Central memory CD4-positive, alpha-beta T cell (primary cell): ENCODE data around the gene AP1B1.

Source experiments
- DNase-seq: peaks from one replicate; pipeline ENCODE4 v3.0.0; 2022

AP1B1 gene

DNA sequence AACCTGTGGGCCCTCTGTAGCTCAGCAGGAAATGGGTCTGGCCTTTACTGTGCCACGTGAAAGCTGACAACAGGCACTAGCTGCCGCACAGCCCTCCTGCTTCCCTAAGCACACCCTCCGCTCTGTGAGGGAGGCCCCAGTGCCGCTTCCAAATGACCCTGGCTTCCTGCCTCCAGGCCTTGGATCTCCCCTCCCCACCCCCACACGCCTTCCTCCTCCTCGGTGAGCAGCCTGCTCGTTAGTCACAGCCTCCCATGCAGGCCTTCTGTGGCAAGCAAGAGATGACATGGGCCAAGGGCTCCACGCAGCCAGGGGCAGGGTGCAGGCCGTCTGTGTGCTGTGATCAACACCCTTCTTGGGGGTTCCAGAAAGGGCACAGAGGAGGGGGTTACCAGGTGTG lies 57.6 kb downstream of the AP1B1 start:
- DNase-seq, result no peak

DNA sequence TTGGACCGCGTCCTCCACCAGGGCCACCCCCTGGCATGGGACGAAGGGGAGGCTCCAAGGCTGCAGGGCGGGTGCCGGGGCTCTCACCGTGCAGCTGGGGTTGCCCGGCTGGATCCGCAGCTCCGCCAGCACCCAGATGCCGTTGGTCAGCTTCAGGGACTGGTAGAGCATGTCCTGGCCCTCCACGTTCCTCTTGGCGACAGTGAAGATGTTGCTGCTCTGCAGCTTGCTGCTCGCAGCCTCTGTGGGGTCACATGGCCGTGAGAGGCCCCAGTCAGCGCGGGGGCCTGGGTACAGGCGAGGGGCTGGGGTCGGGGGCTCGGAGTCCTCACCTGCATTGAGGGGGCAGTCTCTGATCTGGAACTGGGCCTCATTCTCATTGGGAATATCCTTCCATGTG lies 58.1 kb downstream of the AP1B1 start:
- DNase-seq, result no peak

DNA sequence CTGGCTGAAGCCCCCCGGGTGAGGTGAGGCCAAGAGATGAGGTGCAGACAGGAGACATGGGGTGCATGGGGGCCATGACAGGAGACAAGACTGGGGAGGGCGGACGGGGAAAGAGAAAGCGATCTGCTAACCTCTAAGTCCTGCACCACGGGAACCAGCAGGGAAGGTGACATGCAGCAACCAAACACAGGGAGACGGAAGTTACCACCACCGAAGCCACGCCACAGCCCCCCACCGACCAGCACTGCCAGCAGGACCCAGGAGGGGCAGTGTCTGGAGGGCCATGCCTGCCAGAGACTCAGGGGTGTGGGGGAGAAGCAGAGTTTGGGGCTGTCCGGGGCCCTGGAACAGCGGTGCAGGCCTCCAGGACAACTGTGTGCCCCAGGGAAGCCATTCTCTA lies 58.8 kb downstream of the AP1B1 start:
- DNase-seq, result no peak

DNA sequence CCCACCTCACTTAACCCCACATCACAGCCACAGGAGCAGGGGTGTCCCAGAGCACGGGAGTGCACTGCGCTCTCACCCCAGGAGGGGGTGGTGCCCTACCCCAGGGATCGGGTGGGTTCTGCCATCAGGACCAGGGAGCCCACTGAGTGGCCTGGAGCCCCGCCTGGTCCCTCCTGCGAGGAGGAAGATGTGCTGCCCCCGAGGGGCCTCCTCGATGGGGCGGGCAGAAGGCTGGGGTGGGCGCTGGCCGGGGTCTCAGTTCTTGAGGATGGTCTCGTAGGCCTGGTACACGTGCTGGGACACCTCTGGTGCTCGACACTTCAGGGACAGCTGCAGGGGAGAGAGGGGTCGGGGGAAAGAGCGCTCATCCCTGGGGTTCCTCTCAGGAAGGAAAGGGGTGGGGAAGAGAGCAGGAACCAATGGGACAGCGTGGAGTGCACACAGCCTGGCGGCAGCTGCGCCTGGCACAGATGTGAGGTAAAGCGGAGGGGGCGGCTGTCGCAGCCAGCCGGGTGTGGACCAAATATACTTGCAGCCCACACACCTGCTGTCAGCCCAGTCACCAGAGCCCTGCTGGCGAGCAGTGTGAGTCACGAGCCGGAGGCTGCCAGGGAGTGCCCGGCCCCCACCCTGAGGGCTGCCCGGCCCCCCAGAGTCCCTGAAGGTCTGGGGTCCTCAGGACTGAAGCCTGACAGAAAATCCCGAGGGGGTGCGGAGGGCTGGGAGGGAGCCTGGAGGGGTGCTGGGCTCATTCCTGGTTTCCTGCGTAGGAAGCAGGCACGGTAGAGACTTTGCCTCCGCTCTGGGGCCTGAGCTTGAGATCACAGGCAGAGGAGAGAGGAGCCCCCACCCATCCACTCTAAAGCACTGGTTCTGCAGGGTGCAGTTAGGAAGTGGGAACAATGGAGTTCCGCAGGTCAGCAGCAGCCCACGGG lies 59.5 kb downstream of the AP1B1 start:
- DNase-seq, result no peak

DNA sequence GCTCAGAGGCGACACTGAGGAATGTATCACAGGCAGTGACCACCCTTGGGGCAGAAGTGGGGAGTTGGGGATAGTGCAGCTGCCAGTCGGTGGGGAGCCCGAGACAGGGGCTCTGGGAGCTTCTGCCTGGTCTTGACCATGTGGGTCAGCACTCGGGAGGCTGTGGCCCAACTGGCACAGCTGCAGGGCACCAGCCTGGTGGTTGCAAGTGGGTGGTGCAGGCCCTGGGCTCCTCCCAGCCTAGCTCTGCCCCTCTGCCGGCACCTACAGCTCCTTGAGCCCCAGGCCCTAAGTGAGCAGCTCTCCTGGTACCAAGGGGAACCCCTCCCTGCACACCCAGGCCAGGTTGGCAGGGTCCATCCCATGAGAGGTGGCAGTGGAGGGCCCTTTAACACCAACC lies 60.3 kb downstream of the AP1B1 start:
- no peak for DNase-seq

DNA sequence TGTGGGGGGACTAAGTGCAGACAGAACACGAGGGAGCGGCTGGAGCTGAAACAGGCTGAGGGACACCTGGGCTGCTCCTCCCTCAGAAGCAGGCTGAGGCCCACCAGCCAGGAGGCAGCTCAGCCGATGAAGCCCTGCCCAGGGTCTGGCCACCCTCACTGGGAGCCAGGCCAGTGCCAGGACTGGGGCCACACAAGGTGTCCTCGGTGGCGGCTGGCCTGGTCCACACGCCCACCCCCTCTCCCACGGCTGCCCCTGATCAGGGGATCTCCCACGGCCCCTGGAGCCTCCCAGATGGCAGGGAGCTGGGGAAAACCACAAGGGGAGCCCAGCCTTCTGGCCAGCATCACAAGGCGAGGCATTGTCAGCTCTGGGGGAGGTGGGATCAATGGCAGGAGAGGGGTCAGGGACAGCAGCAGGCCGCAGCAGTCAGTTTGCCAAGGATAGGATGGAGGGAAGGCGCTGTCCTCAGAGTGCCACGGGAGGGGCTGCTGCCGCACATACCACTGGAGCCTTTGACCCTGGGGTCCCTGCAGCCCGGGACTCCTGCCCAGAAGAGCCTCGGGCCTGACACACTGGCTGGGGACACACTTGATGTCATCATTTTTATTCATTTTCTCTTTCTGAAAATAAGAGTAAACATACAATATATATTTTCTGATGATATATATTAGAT lies 61.1 kb downstream of the AP1B1 start:
- DNase-seq, result no peak

DNA sequence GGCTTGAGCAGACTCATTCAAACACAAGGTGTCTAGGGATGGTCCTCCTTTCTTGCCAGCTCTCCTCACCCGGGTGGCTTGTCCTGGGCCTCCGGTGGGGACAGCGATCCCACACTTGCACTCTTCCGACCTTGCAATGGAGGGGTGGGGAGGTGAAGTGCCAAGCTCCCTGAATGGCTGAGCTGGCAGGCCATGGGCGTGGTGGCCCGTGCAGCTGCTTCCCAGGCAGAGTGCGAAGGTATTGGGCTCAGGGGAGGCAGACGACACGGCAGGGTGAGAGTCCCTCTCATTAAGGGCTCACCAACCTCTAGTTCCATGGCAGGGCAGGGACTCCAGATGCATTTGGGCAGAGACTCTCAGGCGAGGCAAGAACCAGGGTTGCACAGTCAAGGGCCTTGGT lies 61.9 kb downstream of the AP1B1 start:
- DNase-seq, result no peak

DNA sequence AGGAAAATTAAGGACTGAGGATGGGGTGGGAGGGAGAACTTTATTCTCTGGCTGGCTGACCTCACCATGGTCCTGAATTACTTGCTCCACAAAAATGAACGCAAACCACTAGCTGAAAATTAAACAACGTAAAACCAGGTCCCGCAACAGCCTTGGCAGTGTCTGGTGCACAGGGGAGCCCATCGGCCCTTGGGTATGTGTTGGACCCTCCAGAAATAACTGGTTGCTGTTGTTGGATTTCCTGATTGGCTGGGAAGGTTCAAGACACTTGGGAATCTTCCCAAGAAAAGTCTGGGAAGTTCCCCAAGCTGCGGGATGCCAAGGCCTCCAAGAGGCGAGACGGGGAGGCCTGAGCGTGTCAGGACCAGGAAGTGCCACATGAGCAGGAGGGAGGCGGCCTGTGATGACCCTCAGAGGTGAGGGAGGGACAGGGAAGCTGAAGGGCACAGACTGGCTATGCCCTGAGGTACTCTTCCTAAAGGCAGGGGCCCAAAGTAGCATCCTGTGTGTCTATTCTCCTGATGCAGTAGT lies 62.5 kb downstream of the AP1B1 start:
- no peak for DNase-seq

DNA sequence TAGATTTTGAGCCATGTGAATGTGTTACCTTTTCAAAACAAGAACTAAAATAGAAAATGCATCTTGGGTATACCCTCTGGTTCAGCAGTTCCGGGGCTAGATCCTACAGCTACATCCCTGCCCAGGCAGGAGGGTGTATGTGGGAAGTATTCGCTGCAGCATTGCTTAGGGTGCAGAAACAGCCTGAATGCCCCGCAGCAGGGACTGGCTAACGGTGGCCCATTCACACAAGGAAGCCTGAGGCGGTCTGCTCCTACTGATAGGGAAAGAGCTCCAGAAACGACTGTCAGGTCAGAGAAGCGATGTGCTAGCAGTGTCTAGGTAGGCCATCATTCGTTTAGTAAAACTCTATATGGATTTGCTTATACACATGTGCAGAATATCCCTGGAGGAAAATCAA lies 63.0 kb downstream of the AP1B1 start:
- no peak for DNase-seq

DNA sequence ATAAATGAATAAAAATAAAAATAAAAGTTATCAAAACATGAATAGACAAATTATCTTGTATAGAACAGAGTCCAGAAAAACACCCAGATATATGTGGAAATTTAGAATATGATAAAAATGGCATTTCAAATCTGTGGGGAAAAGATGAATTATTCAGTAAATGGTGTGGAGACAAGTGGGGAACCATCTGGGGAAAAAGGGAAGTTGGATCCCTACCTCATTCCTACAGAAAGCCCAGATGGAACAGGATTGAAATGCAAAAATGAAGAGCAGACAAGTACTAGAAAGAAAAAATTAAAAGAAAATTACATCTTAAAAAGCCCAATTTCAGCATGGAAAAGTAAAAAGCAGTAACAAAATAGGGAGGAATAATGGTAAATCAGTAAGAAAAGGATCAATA lies 64.7 kb downstream of the AP1B1 start:
- DNase-seq, result no peak

DNA sequence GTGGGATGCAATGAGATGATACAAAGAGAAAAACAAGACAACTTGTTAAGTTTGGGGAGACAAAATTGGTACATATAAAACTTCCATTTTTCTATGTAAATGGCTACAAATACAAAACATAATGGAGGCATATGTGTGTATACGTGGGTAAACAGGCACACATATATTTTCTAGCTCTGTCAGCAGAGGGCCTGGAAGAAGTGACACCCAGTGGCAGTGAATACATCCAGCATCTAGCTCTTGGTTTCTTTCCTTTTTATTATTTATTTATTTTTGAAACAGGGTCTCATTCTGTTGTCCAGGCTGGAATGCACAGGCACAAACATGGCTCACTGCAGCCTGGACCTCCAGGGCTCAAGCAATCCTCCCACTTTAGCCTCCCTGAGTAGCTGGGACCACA lies 67.8 kb downstream of the AP1B1 start:
- no peak for DNase-seq

DNA sequence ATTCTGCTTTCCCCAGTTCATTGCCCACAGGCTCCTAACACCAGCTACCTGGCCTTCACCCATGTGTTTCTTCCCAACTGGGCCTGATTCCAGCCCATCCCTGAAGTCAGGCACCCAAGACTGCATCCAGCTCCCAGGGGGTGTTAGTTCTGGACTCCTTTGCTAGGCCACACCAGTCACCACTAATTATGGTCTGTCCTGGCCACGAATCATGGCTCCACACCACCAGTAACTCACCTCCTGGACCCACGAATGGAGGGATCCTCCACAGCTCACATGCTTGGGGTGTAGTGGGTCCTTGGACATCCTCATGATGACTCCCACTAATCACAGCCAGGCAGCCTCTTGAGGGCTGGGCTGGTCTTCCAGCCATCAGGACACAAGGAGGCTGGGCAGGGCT lies 69.3 kb downstream of the AP1B1 start:
- DNase-seq, result no peak

DNA sequence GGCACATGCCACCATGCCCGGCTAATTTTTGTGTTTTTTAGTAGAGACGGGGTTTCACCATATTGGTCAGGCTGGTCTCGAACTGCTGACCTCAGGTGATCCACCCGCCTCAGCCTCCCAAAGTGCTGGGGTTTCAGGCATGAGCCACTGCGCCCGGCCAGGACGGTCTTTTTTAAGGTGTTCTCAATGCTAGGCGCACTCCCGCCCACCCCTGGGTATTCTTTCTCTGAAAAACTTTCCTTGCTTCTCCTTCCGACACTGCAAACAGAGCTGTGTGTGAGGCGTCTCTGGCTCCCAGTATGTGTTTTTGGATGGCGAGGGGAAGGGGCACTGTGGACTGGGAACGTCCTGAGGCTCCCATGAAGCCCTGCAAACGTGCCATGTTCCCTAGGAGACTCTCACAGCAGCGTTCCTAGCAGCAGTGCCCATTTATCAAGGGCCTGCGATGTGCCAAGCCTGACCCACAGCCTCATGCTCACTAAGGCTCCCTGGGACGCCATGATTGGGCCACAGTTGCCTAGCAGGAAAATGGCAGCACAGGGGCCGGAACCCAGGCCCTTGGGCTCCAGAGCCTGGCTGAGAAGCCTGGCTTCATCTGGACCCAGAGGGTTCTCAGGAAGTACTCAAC lies 70.4 kb downstream of the AP1B1 start:
- no peak for DNase-seq

DNA sequence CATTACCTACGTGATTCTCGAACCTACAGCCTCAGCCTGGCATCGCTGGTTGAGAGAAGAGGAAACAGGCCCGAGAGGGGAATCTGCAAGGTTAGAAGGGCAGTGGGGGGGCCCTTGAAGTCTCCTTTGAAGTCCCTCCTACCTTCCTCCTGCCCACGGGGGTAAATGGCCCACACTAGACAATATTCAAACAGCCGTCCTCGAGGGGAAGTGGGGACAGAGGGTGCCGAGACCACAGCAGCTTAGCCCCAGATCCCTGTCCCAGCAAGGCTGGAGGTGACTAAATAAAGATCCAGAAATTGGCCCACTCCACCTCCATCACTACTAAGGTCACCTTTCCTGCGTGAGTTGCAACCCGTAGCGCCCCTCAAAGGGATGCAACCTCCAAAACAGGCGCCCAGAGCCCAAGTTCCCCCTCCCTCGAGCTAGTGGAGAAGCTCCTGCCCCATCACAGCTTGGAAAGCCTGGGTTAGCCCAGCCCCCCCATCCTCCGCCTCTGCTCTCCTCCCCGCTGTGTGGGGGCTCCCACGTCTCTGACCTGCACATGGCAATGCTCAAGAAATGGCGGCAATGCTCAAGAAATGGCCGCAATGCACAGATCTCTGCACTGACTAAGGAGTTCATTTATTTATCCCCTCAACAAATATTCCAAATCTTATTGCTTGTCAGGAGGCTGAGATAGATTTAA lies 72.1 kb downstream of the AP1B1 start:
- no peak for DNase-seq

DNA sequence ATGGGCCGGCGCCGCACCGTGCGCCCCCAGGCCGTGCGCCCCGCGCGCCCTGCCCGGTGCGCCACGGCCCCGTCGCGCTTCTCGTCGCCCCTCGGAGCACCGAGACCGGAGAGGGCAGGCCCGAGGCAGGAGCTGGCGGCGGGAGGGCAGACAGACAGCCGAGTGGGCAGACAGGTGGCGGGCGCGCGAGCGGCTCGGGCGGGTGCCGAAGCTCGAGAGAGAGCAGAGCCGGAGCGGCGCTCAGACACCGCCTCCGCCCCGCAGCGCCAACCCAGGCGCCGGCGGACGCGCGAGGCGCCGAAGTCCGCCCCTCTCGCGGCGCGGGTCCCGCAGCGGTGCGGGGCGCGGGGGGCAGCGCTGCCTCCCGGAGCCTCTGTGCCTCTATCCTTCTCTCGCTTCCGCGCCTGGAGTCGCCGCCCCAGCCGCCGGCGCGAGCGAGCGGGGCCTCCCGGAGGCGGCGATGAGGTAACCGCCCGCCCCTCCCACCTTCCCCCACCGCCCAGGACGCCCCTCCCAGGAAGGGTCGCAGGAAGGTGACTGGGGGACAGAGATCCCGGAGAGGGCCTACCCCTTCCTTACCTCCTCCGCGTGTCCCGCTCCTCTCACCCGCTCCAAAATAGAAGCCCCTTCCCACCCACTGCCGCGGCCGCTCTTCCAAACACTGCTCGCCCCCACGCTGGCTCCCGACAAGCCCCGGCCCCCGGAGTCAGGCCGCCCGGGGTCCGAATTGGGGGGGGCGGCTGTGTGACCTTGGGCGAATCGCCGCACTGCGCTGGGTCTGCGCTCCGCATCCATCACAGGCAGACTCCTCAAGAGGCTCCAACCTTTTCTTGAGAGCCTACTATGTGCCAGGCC lies 72.9 kb downstream of the AP1B1 start, which contains the start of gene RASL10A:
Gene RASL10A, minus strand, starts transcription at position 412 of the 855 bp plus-strand sequence. CDS start 451 bp downstream, outside the sequence.
- DNase-seq, result no peak

DNA sequence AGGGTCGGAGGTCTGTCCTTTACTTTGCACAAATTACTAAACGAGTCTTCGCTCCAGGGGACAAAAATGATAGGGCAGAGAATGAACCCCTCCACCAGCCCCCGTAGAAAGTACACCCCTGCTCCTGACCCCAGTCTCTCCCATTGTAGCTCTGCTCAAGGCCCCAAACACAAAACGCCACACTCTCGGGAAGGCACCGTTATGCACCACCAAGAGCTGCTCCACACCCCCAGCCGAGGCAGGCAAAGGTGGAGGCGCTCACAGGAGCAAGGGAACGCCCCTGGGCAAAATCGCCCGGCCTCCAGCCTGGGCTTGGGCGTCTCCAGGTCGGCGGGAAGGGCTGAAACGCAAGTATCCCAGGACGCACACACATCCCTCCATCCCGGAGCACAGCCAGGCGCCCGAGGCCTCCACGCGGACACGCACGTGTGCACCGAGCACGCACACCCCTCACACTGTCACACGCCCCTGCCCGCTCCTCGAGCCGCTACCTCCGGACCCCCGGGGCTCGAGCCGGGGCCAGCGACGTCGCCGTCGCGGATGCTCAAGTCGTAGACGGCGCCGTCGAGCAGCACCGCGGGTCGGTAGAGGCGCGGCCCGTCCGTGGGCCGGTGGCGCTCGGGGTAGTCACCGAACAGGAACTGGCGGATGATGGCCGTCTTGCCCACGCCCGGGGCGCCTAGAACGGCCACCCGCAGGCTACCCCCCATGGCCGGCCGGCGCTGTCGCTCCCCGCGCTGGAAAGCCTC lies 73.7 kb downstream of the AP1B1 start:
- no peak for DNase-seq

DNA sequence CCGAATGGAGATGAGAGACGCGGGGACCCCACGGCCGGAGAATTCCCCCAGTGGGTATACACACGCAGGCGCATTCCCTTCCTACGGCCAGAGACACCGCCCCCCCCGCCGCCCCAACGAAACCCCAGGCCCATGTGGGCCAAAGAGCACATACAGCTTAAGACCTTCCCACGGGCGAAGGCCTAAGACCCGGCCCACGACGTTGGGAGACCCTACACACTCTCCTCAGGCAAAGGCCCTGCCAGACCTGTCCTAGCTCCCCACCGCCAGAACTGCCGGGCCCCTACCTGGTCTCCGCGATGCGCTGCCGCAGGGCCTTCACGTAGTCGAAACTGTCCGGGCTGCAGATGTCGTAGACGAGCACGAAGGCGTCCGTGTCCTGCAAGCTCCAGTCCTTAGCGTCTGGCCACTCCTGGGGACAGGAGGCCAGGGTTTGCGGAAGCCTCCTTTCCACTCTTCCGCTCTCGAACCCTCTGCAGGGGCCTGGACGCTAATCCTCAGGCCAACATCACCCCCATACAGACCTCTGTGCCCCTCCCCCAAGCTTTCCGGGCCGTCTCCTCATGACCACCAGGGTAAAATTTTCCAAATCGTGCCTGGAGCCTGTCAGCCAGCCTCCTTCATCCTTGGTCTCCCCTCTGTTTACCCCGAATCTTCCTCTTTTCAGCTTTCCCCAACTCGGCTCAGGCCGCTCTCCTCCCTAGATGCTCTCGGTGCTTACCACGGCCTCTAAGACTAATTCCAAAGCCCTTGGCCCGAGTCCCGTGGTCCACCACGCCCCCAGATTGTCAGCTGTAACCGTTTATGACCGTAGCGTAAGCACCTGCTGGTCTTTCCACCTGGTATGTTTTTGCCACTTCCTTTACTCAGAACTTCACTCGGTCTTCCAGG lies 74.5 kb downstream of the AP1B1 start:
- DNase-seq, result no peak

DNA sequence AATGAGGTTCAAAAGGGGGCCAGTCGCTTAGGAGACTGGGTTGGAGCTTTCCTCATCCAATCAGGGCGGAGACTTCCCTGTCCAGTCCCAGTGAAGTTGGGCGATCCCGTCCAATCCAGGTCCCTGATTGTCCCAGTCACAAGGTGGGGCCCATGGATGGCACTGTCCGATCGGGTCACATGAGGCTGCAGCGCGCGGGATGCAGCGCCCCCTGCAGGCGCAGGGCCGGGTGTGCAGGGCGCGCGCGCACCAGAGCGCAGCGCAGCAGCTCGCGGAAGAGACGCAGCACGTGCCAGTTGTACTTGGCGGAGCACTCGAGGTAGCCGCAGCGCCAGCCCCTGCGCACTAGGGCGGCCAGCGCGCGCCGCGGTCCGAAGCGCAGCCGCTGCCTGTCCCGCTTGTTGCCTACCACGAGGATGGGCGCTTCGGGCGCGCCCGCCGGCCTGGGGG lies 75.2 kb downstream of the AP1B1 start:
- DNase-seq, result no peak

DNA sequence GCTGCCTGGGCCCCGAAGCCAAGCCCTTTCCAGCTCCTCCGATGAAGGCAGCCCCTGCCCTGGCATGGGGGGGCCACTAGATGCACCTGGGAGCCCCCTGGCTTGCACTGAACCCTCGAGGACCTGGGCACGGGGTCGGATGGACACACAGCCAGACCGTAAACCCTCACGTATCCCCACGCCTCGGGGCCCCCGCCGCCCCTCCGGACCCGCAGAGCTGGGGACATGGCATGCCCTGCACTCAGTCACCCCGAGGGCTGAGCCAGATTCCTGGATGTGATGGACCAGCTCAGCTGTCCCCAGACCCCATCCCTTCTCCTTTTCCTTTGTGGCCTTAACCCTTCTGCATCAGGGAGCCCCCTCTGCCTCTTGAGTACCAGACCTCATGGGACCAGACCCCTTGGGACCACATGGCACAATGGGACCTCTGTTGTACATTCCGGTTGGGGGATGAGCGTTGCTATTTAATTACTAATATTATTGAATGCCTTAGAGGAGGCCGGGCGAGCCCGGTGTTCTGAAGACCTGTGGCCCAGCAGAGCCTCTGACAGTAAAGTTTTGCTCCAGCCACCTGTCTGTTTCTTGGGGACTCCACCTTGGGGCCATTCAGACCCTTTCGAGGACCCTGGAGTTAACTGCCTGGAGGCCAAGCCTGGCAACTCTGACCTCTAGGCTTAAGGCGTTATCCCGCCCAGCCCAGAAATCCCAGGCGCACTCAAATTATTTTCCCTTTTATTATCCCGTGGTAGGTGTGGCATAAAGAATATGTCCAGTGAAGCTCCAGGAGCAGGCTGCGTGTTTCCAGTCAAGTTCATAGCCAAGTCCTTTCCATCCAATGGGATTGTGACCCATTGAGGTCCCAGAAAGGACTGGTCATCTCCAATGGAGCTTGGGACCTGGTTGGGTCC lies 75.9 kb downstream of the AP1B1 start:
- no peak for DNase-seq
